ENCODE results near the gene RIMBP2.
"Not testable (repeated sequence)": the region's sequence is repeated elsewhere in the genome, so short reads cannot be mapped to it uniquely, and the experiment has no call there.

Gene RIMBP2

GRCh38 chr12:130603396-130603965 is 112.6 kb downstream of the RIMBP2 start:
- DNase-seq, result no peak

- DNase-seq, result no peak
Observed at GRCh38 chr12:130602251-130602650, 113.8 kb downstream of the RIMBP2 start.

- DNase-seq, result no peak
Observed at GRCh38 chr12:130601327-130601726, 114.8 kb downstream of the RIMBP2 start.

GRCh38 chr12:130596241-130596640 is 119.9 kb downstream of the RIMBP2 start:
- DNase-seq, result no peak

- DNase-seq, result no peak
Observed at GRCh38 chr12:130595566-130595965, 120.5 kb downstream of the RIMBP2 start.

GRCh38 chr12:130593056-130593455 is 123.0 kb downstream of the RIMBP2 start:
- DNase-seq, result no peak

- DNase-seq, result no peak
Observed at GRCh38 chr12:130592641-130593040, 123.5 kb downstream of the RIMBP2 start.

- no peak for DNase-seq
Observed at GRCh38 chr12:130591736-130592135, 124.4 kb downstream of the RIMBP2 start.

GRCh38 chr12:130590685-130591084 is 125.4 kb downstream of the RIMBP2 start:
- DNase-seq, result no peak

GRCh38 chr12:130589540-130590317 is 126.4 kb downstream of the RIMBP2 start:
- no peak for DNase-seq

- DNase-seq, result no peak
Observed at GRCh38 chr12:130588696-130589539, 127.2 kb downstream of the RIMBP2 start.

- no peak for DNase-seq
Observed at GRCh38 chr12:130587966-130588365, 128.1 kb downstream of the RIMBP2 start.

GRCh38 chr12:130584475-130584874 is 131.6 kb downstream of the RIMBP2 start:
- DNase-seq, result not testable (repeated sequence)

GRCh38 chr12:130583800-130584199 is 132.3 kb downstream of the RIMBP2 start:
- DNase-seq, result no peak

GRCh38 chr12:130583317-130583716 is 132.8 kb downstream of the RIMBP2 start:
- no peak for DNase-seq

GRCh38 chr12:130582286-130582685 is 133.8 kb downstream of the RIMBP2 start:
- no peak for DNase-seq

- no peak for DNase-seq
Observed at GRCh38 chr12:130581782-130582181, 134.3 kb downstream of the RIMBP2 start.

- no peak for DNase-seq
Observed at GRCh38 chr12:130579231-130579630, 136.9 kb downstream of the RIMBP2 start.

GRCh38 chr12:130577351-130577750 is 138.7 kb downstream of the RIMBP2 start:
- DNase-seq, result no peak

GRCh38 chr12:130576371-130576816 is 139.7 kb downstream of the RIMBP2 start:
- DNase-seq, result peak in 23 of 58 donors; percentile 7 to 72 (median 29)

- no peak for DNase-seq
Observed at GRCh38 chr12:130574402-130574801, 141.7 kb downstream of the RIMBP2 start.

- peak in 6 of 58 donors; percentile 23 to 58 (median 35) for DNase-seq
Observed at GRCh38 chr12:130573766-130574165, 142.3 kb downstream of the RIMBP2 start.

Measured in anterior cingulate cortex (tissue), 58 donors.